Hepatocyte (in vitro differentiated cells): ENCODE results near the gene AGAP1.

Experiments used
- EZH2 ChIP-seq: fragments of 200-600 bp; sonication (generic); IDR thresholded peaks from 2 replicates; pipeline ENCODE4 v1.6.1; 2016; ENCODE audit warnings: antibody characterized with exemption, mild to moderate bottlenecking, borderline replicate concordance
- EZH2phosphoT487 ChIP-seq: fragments of 200-600 bp; sonication (generic); IDR thresholded peaks from one replicate; pipeline ENCODE4 v1.6.1; 2018; ENCODE audit warnings: antibody characterized with exemption, mild to moderate bottlenecking, low read depth, moderate library complexity; ENCODE audit not compliant: unreplicated experiment, severe bottlenecking
- TF ChIP-seq, protein P1 (sequence below): fragments of 200-600 bp; sonication (generic); IDR thresholded peaks from 2 replicates; pipeline ENCODE4 v1.5.1; 2016; ENCODE audit warnings: antibody characterized with exemption, mild to moderate bottlenecking; ENCODE audit not compliant: poor library complexity

- TF ChIP-seq, protein P1, sequence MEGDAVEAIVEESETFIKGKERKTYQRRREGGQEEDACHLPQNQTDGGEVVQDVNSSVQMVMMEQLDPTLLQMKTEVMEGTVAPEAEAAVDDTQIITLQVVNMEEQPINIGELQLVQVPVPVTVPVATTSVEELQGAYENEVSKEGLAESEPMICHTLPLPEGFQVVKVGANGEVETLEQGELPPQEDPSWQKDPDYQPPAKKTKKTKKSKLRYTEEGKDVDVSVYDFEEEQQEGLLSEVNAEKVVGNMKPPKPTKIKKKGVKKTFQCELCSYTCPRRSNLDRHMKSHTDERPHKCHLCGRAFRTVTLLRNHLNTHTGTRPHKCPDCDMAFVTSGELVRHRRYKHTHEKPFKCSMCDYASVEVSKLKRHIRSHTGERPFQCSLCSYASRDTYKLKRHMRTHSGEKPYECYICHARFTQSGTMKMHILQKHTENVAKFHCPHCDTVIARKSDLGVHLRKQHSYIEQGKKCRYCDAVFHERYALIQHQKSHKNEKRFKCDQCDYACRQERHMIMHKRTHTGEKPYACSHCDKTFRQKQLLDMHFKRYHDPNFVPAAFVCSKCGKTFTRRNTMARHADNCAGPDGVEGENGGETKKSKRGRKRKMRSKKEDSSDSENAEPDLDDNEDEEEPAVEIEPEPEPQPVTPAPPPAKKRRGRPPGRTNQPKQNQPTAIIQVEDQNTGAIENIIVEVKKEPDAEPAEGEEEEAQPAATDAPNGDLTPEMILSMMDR, result no peak
- TF ChIP-seq EZH2phosphoT487, result no peak
- no peak for TF ChIP-seq EZH2
Measured at GRCh38 chr2:235575431-235575830, 81.6 kb downstream of the AGAP1 start.
